ENCODE measurements around the gene CACNA1C.

The CACNA1C gene

GRCh38 chr12:2642176-2642892 is 589.5 kb downstream of the CACNA1C start:
- DNase-seq: no peak

- no peak for DNase-seq
Measured at GRCh38 chr12:2642896-2643425, 590.2 kb downstream of the CACNA1C start.

DNA sequence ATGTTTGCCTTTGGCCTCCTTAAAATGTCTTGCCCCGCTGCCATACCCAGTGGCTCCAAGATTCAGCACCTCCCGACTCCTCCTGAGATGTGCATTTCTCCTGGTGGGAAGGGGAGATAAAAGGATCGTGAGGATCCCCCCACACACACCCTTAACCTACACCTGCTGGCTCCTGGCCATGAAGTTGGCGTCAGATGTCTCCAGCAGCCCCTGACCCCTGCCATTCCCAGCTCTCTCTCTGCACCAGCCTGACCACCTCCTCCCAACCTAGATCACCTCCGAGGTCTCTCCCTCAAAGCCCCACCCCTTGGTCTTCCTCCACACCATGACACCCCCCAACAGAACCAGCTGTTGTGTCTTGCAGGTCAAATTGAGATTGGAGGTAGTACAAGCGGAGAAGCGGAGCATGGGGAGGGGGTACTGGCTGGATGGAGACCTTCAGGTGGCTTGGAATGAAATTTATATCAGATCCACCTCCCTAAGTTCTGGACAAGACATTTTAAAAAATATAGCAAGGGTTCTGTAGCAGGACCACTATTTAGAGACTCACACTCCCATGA is 590.9 kb downstream of the CACNA1C start:
- DNase-seq: no peak

- no peak for DNase-seq
Measured at GRCh38 chr12:2644683-2645405, 592.1 kb downstream of the CACNA1C start.

DNA sequence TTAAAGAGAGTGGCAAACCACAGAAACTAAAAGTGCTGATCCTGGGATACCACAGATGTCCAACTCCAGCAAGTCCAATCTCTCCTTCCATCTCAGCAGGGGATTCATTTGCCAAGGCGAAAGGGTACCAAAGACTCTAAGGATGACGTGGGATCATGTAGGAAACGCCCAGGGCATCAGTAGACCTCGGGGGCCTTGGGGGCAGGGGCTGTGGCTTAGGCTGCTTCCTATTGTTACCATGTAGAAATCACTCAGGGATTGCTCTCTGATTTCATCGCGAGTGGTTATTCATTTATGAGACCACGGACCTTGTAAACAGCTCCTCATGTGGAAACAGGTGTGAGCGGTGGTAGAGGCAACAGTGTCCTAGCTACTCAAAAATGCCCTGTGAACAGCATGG is 592.7 kb downstream of the CACNA1C start:
- no peak for DNase-seq

- no peak for DNase-seq
Measured at GRCh38 chr12:2646341-2646740, 593.6 kb downstream of the CACNA1C start.

DNA sequence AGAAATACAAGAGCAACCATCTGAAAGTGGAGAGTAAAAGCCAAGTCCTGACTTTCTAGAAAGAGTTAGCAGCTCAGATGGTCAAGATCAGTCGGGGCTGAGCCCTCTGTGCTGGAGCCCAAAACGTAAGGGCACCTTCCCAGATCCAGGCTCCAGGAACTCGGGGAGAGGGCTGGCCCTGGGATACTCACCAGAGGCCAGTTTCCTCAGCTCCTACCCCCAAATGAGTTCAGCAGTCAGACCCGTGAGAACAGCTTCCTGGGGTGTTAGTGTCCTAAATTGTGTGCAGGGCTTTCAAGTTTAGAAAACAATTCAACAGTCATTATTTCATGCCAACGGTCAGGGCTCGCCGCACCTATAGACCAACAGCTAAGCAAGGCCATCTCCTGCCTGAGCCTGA is 594.4 kb downstream of the CACNA1C start:
- DNase-seq: no peak

GRCh38 chr12:2648406-2648805 is 595.6 kb downstream of the CACNA1C start:
- DNase-seq: no peak

DNA sequence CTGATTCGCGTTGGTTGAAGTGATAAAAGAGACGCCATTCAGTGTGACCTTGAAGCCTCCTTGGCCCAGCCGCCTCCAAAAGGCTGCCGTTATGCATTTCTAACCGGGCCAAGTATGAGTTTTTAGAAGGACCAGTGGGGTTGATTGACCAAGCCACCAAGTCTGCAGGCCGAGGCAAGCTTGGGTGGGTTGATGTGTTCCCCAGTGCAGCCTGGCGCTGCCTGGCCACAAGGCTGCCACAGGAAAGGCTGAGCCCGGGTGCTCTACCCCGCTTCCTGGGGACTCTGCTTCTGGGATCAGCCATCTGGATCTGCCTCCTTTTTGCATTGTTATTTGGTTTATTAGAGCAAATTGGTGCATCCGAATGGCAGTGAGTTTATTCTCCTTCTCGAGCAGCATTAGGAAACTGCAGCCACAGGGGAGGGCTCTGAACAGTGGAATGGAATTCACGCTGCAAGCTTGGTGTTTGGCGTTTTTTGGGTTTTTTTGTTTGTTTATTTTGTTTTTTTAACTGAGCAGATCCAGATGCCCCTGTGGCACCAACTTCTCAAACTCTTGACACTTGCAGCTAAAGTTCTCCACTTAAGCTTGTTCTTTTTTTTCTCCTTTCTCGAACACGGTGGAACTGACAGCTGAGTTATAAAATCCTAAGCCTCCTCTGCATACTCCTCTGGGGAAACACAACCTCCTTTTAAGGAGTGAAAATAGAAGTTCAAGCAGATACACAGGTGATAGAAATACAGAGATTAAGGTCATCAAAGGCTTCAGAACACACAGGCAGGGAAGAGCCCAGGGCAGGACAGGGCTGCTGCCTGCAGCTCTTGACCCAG is 596.6 kb downstream of the CACNA1C start:
- DNase-seq: no peak

- DNase-seq: no peak
Measured at GRCh38 chr12:2650261-2651067, 597.7 kb downstream of the CACNA1C start.

- DNase-seq: no peak
Measured at GRCh38 chr12:2651068-2651965, 598.5 kb downstream of the CACNA1C start.

- no peak for DNase-seq
Measured at GRCh38 chr12:2652011-2652400, 599.2 kb downstream of the CACNA1C start.

- DNase-seq: no peak
Measured at GRCh38 chr12:2652401-2653081, 599.8 kb downstream of the CACNA1C start.

- DNase-seq: no peak
Measured at GRCh38 chr12:2653461-2653965, 600.7 kb downstream of the CACNA1C start.

GRCh38 chr12:2654311-2654710 is 601.5 kb downstream of the CACNA1C start:
- no peak for DNase-seq

GRCh38 chr12:2654741-2655140 is 602.0 kb downstream of the CACNA1C start:
- DNase-seq: no peak

GRCh38 chr12:2662524-2662923 is 609.7 kb downstream of the CACNA1C start:
- DNase-seq: no peak

GRCh38 chr12:2664721-2665577 is 612.2 kb downstream of the CACNA1C start:
- DNase-seq: no peak

- no peak for DNase-seq
Measured at GRCh38 chr12:2666411-2666810, 613.6 kb downstream of the CACNA1C start.
